Rectal smooth muscle tissue (tissue), 1 donor: Measurements from ENCODE around the gene FAM13A.

Source experiments
- H3K27ac ChIP-seq: one replicate; pipeline ENCODE4 v1.7.0; 2013; ENCODE audit warnings: low read depth, low read length, inconsistent platforms
- H3K27me3 ChIP-seq: one replicate; pipeline ENCODE4 v1.7.0; 2013; ENCODE audit warnings: low read length; ENCODE audit not compliant: control insufficient read depth, insufficient read depth
- H3K36me3 ChIP-seq: one replicate; pipeline ENCODE4 v1.7.0; 2013; ENCODE audit warnings: low read length; ENCODE audit not compliant: control insufficient read depth, insufficient read depth
- H3K4me1 ChIP-seq: one replicate; pipeline ENCODE4 v1.7.0; 2013; ENCODE audit warnings: low read length; ENCODE audit not compliant: control insufficient read depth, insufficient read depth
- H3K4me3 ChIP-seq: one replicate; pipeline ENCODE4 v1.7.0; 2013; ENCODE audit warnings: low read length
- H3K9ac ChIP-seq: one replicate; pipeline ENCODE4 v1.7.0; 2013; ENCODE audit warnings: low read length

The FAM13A gene

GRCh38 chr4:88841635-88842034 lies 215.3 kb downstream of the FAM13A start:
- Histone ChIP-seq H3K27ac (no peak overlapping the region), H3K27me3 (no peaks in the 10 kb centered on the region), H3K4me1 (no peaks in the 10 kb centered on the region), H3K36me3 (no peaks in the 10 kb centered on the region), H3K4me3 (no peak overlapping the region), H3K9ac (no peak overlapping the region)

GRCh38 chr4:88836216-88836615 lies 220.8 kb downstream of the FAM13A start:
- H3K27me3 ChIP-seq, result no peaks in the 10 kb centered on the region

GRCh38 chr4:88831031-88831430 lies 226.0 kb downstream of the FAM13A start:
- Histone ChIP-seq H3K9ac (no peak overlapping the region), H3K27me3 (no peaks in the 10 kb centered on the region), H3K27ac (no peak overlapping the region), H3K4me3 (no peak overlapping the region), H3K4me1 (no peaks in the 10 kb centered on the region), H3K36me3 (no peaks in the 10 kb centered on the region)

More at GRCh38 chr4:88836216-88836615, 220.8 kb downstream of the FAM13A start:
- Histone ChIP-seq H3K4me3 (no peak overlapping the region), H3K27ac (no peak overlapping the region), H3K4me1 (no peaks in the 10 kb centered on the region), H3K9ac (no peak overlapping the region), H3K36me3 (no peaks in the 10 kb centered on the region)

GRCh38 chr4:88830598-88830997 lies 226.4 kb downstream of the FAM13A start:
- Histone ChIP-seq H3K4me1 (no peaks in the 10 kb centered on the region), H3K27ac (no peak overlapping the region), H3K36me3 (no peaks in the 10 kb centered on the region), H3K4me3 (no peak overlapping the region), H3K9ac (no peak overlapping the region), H3K27me3 (no peaks in the 10 kb centered on the region)

- Histone ChIP-seq H3K27ac (no peak overlapping the region), H3K36me3 (no peaks in the 10 kb centered on the region), H3K4me3 (no peak overlapping the region)
Observed at GRCh38 chr4:88828842-88829571, 228.0 kb downstream of the FAM13A start.

GRCh38 chr4:88827442-88827841 lies 229.5 kb downstream of the FAM13A start:
- no peaks in the 10 kb centered on the region for H3K36me3 ChIP-seq
- H3K9ac ChIP-seq, result no peak overlapping the region
- H3K27ac ChIP-seq, result no peak overlapping the region

More at GRCh38 chr4:88828842-88829571, 228.0 kb downstream of the FAM13A start:
- Histone ChIP-seq H3K9ac (no peak overlapping the region), H3K4me1 (peaks cover 2% of the 10 kb centered on the region), H3K27me3 (no peaks in the 10 kb centered on the region)

GRCh38 chr4:88826771-88827170 lies 230.2 kb downstream of the FAM13A start:
- Histone ChIP-seq H3K4me1 (peaks cover 5% of the 10 kb centered on the region), H3K27ac (no peak overlapping the region), H3K9ac (no peak overlapping the region), H3K27me3 (no peaks in the 10 kb centered on the region), H3K36me3 (no peaks in the 10 kb centered on the region), H3K4me3 (no peak overlapping the region)

More at GRCh38 chr4:88827442-88827841, 229.5 kb downstream of the FAM13A start:
- H3K4me1 ChIP-seq, result peaks cover 5% of the 10 kb centered on the region
- no peak overlapping the region for H3K4me3 ChIP-seq
- no peaks in the 10 kb centered on the region for H3K27me3 ChIP-seq

- Histone ChIP-seq H3K27me3 (no peaks in the 10 kb centered on the region), H3K27ac (no peak overlapping the region)
Observed at GRCh38 chr4:88825931-88826330, 231.1 kb downstream of the FAM13A start.

GRCh38 chr4:88823058-88823919 lies 233.7 kb downstream of the FAM13A start:
- Histone ChIP-seq H3K4me3 (peak overlapping the region; percentile 89), H3K36me3 (no peaks in the 10 kb centered on the region), H3K9ac (peak overlapping the region; percentile 45), H3K27ac (peak overlapping the region; percentile 82), H3K4me1 (peaks cover 11% of the 10 kb centered on the region), H3K27me3 (no peaks in the 10 kb centered on the region)

More at GRCh38 chr4:88825931-88826330, 231.1 kb downstream of the FAM13A start:
- Histone ChIP-seq H3K4me3 (no peak overlapping the region), H3K36me3 (no peaks in the 10 kb centered on the region), H3K9ac (no peak overlapping the region), H3K4me1 (peaks cover 5% of the 10 kb centered on the region)

- Histone ChIP-seq H3K36me3 (no peaks in the 10 kb centered on the region), H3K27me3 (no peaks in the 10 kb centered on the region), H3K4me1 (peaks cover 11% of the 10 kb centered on the region)
Observed at GRCh38 chr4:88822034-88822789, 234.8 kb downstream of the FAM13A start.

GRCh38 chr4:88821522-88821921 lies 235.5 kb downstream of the FAM13A start:
- no peak overlapping the region for H3K9ac ChIP-seq
- peaks cover 11% of the 10 kb centered on the region for H3K4me1 ChIP-seq
- H3K27me3 ChIP-seq, result no peaks in the 10 kb centered on the region
- peak overlapping the region; percentile 82 for H3K27ac ChIP-seq
- H3K36me3 ChIP-seq, result no peaks in the 10 kb centered on the region
- H3K4me3 ChIP-seq, result peak overlapping the region; percentile 57

More at GRCh38 chr4:88822034-88822789, 234.8 kb downstream of the FAM13A start:
- peak overlapping the region; percentile 89 for H3K4me3 ChIP-seq
- peak overlapping the region; percentile 82 for H3K27ac ChIP-seq
- H3K9ac ChIP-seq, result no peak overlapping the region
